DMS79 treated with DMSO at 0.1 percent for 48 hours (cell line): Measurements from ENCODE around the gene RASSF5.

Source experiments
- DNase-seq: peaks from one replicate; lab custom pipeline; 2025; lab: John Stamatoyannopoulos, UW

The RASSF5 gene

DNA sequence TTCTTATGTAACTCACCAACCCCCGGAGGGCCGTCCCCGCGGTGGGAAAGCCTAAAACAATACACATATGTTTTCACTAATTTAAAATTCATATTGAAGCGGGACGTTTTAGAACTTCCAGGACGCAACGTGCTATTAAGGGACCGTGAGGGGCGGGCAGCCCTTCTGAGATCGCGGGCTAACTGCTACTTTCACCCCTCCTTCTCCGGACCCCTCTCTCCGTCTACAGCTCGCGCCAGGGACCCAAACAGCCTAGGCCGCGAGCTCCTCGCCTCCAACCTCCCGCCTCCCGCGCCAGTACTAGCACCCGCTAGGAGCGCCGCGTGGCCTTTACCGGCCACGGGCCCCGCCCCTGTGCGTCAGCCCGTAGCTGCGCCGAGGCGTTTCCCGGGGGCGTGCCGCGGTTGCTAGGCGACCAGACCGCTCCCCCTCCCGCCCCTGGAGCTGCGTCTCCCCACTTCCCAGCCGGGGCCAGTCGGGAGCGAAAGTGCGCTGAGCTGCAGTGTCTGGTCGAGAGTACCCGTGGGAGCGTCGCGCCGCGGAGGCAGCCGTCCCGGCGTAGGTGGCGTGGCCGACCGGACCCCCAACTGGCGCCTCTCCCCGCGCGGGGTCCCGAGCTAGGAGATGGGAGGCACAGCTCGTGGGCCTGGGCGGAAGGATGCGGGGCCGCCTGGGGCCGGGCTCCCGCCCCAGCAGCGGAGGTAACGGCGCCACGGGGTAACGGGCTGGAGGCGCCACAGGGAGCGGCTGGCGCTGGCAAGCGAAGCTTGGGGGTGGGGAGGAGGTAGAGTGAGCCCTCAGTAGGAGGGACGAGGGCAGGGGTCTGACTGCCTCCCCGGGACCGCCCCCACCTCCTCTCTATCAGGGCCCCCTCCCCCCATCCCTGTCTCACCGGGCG is 128.0 kb downstream of the RASSF5 start, which contains the start of gene DYRK3:
Gene DYRK3 (plus strand): TSS at position 457 of the 898 bp plus-strand sequence. CDS start 168 bp downstream, at position 625.
- peak; percentile 80 for DNase-seq

DNA sequence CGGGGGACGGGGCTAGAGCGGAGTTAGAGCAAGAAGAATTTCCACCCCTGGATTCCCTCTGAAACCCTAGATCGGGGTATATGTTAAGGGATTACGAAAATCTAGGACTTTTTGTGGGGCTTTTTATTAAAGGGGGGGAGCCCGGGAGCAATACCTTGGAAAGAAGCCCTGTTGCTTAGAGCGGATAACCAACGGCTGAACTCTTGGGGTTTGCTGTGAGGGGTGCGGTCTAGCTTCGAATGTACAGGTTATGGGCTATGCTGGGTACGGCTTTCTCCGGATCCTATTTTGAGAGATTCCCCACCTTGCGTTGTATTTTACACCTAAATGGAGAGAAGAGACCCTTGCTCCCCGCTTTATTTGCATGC is 128.6 kb downstream of the RASSF5 start:
- no peak for DNase-seq

DNA sequence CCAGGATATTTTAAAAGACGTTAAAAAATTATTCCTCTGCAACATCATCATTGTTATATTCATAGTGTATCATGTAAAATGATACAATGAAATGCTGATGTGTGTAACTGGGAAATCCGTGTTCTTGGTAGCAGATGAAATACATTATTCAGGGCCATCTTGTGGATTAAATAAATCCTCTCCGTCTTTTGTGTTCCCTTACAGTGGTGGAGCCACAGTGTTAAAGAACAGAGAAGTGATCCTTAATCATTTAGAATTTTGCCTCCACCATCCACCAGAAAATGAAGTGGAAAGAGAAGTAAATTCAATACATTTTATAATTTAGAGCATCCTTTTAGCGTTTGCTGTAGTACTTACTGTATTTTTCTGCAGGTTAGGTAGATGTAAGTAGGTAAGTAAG is 129.3 kb downstream of the RASSF5 start:
- no peak for DNase-seq

DNA sequence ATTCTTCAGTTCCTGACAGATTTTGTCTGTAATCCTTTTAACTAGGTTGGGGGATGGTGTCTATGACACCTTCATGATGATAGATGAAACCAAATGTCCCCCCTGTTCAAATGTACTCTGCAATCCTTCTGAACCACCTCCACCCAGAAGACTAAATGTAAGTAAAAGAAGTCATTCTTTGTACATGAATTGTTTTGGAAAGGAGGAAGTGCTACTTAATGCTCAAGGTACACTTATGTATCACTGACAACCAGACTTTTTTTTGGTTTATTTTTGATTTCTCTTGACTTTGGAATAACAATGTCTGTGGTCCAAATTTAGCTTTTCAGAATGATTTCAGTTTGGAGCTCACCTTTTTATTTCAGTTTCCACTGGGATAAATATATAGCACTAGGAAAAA is 130.3 kb downstream of the RASSF5 start:
- no peak for DNase-seq
